CD14-positive monocyte (primary cell): ENCODE results near the gene NFIC. TPM values are rescaled to one million over a fixed set of nuclear protein-coding genes. Genes with fewer than 3 reads are reported as not detected.

Experiments
- DNase-seq, 3 donors: peaks; one replicate each; pipeline ENCODE4 v3.0.0-alpha.2; 2011 to 2022
- H2AFZ ChIP-seq: 2 replicates; pipeline ENCODE4 v1.6.0; 2012; ENCODE audit warnings: mild to moderate bottlenecking, low read depth, low read length, inconsistent platforms; ENCODE audit not compliant: insufficient read depth, poor library complexity, severe bottlenecking
- H3K27ac ChIP-seq, 2 donors: 1 replicate in 1 of 2; 2 replicates in 1 of 2; pipeline ENCODE4 v1.5.1; 2012 to 2013; ENCODE audit warnings: low read length in 2 of 2, control low read depth in 1 of 2, inconsistent platforms in 1 of 2, low read depth in 1 of 2, mild to moderate bottlenecking in 1 of 2
- H3K27me3 ChIP-seq, 2 donors: one replicate each; pipeline versions ENCODE4 v1.6.0 to v1.6.1; 2011 to 2013; ENCODE audit warnings: low read length in 2 of 2; ENCODE audit not compliant: control insufficient read depth in 2 of 2, insufficient read depth in 2 of 2
- H3K36me3 ChIP-seq, 2 donors: replicated peaks in 1 of 2; 1 replicate in 1 of 2; 2 replicates in 1 of 2; pipeline versions ENCODE4 v1.5.1 to v1.6.1; 2012 to 2013; ENCODE audit warnings: low read length in 2 of 2, control low read depth in 1 of 2, inconsistent platforms in 1 of 2, mild to moderate bottlenecking in 1 of 2; ENCODE audit not compliant: insufficient read depth in 2 of 2, control insufficient read depth in 1 of 2
- H3K4me1 ChIP-seq, 2 donors: 1 replicate in 1 of 2; 2 replicates in 1 of 2; pipeline versions ENCODE4 v1.5.1 to v1.6.1; 2012 to 2013; ENCODE audit warnings: low read length in 2 of 2, control low read depth in 1 of 2, inconsistent platforms in 1 of 2, mild to moderate bottlenecking in 1 of 2, moderate library complexity in 1 of 2; ENCODE audit not compliant: insufficient read depth in 2 of 2, control insufficient read depth in 1 of 2
- H3K4me2 ChIP-seq: replicated peaks from 2 replicates; pipeline ENCODE3; 2012; ENCODE audit warnings: low read length, moderate library complexity, mild to moderate bottlenecking; ENCODE audit not compliant: poor library complexity, severe bottlenecking; ENCODE audit errors: extremely low read depth
- H3K4me3 ChIP-seq, 3 experiments: fragments of 200-600 bp in 1 of 3; sonication (generic) in 1 of 3; replicated peaks in 1 of 3; 1 replicate in 2 of 3; 2 replicates in 1 of 3; pipeline ENCODE4 v1.5.1; 2011 to 2013; ENCODE audit warnings: low read length in 3 of 3, mild to moderate bottlenecking in 3 of 3, control low read depth in 2 of 3, low read depth in 2 of 3, inconsistent platforms in 1 of 3, moderate library complexity in 1 of 3
- H3K79me2 ChIP-seq: 2 replicates; pipeline ENCODE4 v1.6.0; 2012; ENCODE audit warnings: mild to moderate bottlenecking, control low read depth, inconsistent platforms, low read length, moderate library complexity; ENCODE audit not compliant: insufficient read depth
- H3K9ac ChIP-seq: 2 replicates; pipeline ENCODE4 v1.6.0; 2017; ENCODE audit warnings: low read length, mild to moderate bottlenecking; ENCODE audit not compliant: insufficient read depth, poor library complexity, severe bottlenecking
- H3K9me3 ChIP-seq, 2 donors: replicated peaks in 1 of 2; 1 replicate in 1 of 2; 2 replicates in 1 of 2; pipeline versions ENCODE4 v1.5.1 to v1.6.1; 2012 to 2013; ENCODE audit warnings: low read length in 2 of 2, control low read depth in 1 of 2; ENCODE audit not compliant: control insufficient read depth in 1 of 2, insufficient read depth in 1 of 2
- H4K20me1 ChIP-seq: 2 replicates; pipeline ENCODE4 v1.6.0; 2012; ENCODE audit warnings: mild to moderate bottlenecking, low read length, control low read depth, moderate library complexity; ENCODE audit not compliant: insufficient read depth
- H3K27ac Mint-ChIP-seq, 7 donors: one replicate each; pipeline ENCODE4 v1.8.0; 2020; ENCODE audit warnings: mild to moderate bottlenecking in 7 of 7, mixed read lengths in 7 of 7, moderate library complexity in 6 of 7, inconsistent platforms in 2 of 7
- H3K27me3 Mint-ChIP-seq, 3 donors: one replicate each; pipeline ENCODE4 v1.8.0; 2021 to 2022; ENCODE audit warnings: low read depth in 3 of 3, mild to moderate bottlenecking in 3 of 3, mixed read lengths in 3 of 3, moderate library complexity in 3 of 3, inconsistent platforms in 1 of 3
- H3K36me3 Mint-ChIP-seq, 2 donors: one replicate each; pipeline ENCODE4 v1.8.0; 2020; ENCODE audit warnings: mixed read lengths in 2 of 2, inconsistent platforms in 1 of 2, mild to moderate bottlenecking in 1 of 2
- H3K4me1 Mint-ChIP-seq: one replicate; pipeline ENCODE4 v1.8.0; 2020; ENCODE audit warnings: mild to moderate bottlenecking, mixed read lengths
- H3K4me3 Mint-ChIP-seq, 2 donors: one replicate each; pipeline ENCODE4 v1.8.0; 2020; ENCODE audit warnings: mild to moderate bottlenecking in 2 of 2, mixed read lengths in 2 of 2, moderate library complexity in 1 of 2
- H3K9me3 Mint-ChIP-seq, 7 donors: one replicate each; pipeline ENCODE4 v1.8.0; 2020 to 2022; ENCODE audit warnings: mixed read lengths in 7 of 7, mild to moderate bottlenecking in 6 of 7, moderate library complexity in 6 of 7, inconsistent platforms in 2 of 7
- WGBS: methylation state at CpG from one replicate; pipeline ENCODE4 v1.1.5; 2013; ENCODE audit warnings: missing lambda C conversion rate; ENCODE audit not compliant: insufficient coverage; 5-methylcytosine and 5-hydroxymethylcytosine counted together
- intact Hi-C, 2 donors: fragments of 100-400 bp; cut with micrococcal nuclease; formaldehyde crosslinking; loops; one replicate each; pipeline versions ENCODE4 v1.15.0 to v1.15.1; 2023
- polyA plus RNA-seq, 3 donors: library from polyadenylated mRNA; depleted of rRNA in 1 of 3; unstranded in 2 of 3; stranded (reverse) in 1 of 3; fragments of 300-500 nt in 2 of 3; fragments of >200 nt in 1 of 3; fragmentation: Illumina TruSeq in 2 of 3; gene quantifications; 1 replicate in 2 of 3; 2 replicates in 1 of 3; pipeline ENCODE4 v1.2.3, GENCODE V29; 2012 to 2021
- TF ChIP-seq, protein P1 (sequence below): fragments of 200-600 bp; IDR thresholded peaks from one replicate; pipeline ENCODE4 v1.8.0; 2022; ENCODE audit warnings: antibody characterized with exemption, mild to moderate bottlenecking

Gene NFIC
- polyA plus RNA-seq, 3 donors = 7.0 to 13.8 (median 11.5) TPM

DNA sequence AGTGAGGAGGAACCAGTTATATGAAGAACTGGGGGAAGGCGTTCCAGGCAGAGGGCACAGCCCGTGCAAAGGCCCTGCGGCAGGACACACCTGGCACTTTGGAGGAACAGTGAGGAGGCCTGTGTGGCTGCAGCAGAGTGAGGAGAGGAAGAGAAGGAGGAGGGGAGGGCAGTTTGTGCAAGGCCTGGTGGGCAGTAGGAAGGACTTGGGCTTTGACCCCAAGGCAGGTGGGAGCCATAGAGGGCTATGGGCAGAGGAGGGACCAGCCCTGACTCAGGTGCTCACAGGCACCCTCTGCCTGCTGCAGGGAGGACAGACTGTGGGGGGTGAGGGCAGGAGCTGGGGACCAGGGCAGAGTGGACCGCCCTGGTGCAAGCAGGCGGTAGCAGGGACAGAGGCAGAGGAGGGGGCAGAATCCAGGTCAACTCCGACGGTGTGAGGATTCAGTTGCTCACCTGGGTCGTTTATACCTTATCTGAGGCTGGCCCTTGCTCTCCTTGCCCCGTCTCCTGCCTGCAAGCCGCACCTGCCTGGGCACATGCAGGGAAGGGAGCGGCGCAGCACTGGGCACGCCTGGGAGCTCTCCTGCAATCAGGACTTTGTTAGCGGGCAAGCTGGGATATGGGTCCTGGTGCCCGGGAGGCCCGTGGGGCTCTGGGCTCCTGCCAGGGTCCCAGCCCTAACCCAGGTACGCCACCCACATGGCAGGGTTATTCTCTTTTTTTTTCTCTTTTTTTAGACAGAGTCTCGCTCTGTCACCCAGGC, 34.8 kb downstream of the NFIC start:
- Mint-ChIP-seq H3K36me3 (peaks cover 16 to 41% of the 10 kb centered on the region in 2 donors), H3K4me1 (peaks cover 12% of the 10 kb centered on the region), H3K27me3 (no peaks in the 10 kb centered on the region), H3K4me3 (no peak overlapping the region), H3K9me3 (peaks cover 0 to 10% (median 5%) of the 10 kb centered on the region in 7 donors), H3K27ac (peak overlapping the region in 1 of 7 donors; percentile 40)
- Histone ChIP-seq H3K9ac (no peak overlapping the region), H3K79me2 (peaks cover 94% of the 10 kb centered on the region), H3K4me3 (no peak overlapping the region), H3K9me3 (peaks cover 0 to 7% of the 10 kb centered on the region in 2 donors), H3K4me2 (no peak overlapping the region), H3K27ac (no peak overlapping the region), H2AFZ (no peak overlapping the region), H4K20me1 (peaks cover 96% of the 10 kb centered on the region), H3K36me3 (peaks cover 7 to 32% of the 10 kb centered on the region in 2 donors), H3K4me1 (no peaks in the 10 kb centered on the region), H3K27me3 (no peaks in the 10 kb centered on the region)
- TF ChIP-seq, protein P1, sequence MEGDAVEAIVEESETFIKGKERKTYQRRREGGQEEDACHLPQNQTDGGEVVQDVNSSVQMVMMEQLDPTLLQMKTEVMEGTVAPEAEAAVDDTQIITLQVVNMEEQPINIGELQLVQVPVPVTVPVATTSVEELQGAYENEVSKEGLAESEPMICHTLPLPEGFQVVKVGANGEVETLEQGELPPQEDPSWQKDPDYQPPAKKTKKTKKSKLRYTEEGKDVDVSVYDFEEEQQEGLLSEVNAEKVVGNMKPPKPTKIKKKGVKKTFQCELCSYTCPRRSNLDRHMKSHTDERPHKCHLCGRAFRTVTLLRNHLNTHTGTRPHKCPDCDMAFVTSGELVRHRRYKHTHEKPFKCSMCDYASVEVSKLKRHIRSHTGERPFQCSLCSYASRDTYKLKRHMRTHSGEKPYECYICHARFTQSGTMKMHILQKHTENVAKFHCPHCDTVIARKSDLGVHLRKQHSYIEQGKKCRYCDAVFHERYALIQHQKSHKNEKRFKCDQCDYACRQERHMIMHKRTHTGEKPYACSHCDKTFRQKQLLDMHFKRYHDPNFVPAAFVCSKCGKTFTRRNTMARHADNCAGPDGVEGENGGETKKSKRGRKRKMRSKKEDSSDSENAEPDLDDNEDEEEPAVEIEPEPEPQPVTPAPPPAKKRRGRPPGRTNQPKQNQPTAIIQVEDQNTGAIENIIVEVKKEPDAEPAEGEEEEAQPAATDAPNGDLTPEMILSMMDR = no peak
- DNase-seq = no peak
- 94% methylated on average over 15 of the region's 18 CpGs for WGBS
- intact Hi-C loops = no loop called here

DNA sequence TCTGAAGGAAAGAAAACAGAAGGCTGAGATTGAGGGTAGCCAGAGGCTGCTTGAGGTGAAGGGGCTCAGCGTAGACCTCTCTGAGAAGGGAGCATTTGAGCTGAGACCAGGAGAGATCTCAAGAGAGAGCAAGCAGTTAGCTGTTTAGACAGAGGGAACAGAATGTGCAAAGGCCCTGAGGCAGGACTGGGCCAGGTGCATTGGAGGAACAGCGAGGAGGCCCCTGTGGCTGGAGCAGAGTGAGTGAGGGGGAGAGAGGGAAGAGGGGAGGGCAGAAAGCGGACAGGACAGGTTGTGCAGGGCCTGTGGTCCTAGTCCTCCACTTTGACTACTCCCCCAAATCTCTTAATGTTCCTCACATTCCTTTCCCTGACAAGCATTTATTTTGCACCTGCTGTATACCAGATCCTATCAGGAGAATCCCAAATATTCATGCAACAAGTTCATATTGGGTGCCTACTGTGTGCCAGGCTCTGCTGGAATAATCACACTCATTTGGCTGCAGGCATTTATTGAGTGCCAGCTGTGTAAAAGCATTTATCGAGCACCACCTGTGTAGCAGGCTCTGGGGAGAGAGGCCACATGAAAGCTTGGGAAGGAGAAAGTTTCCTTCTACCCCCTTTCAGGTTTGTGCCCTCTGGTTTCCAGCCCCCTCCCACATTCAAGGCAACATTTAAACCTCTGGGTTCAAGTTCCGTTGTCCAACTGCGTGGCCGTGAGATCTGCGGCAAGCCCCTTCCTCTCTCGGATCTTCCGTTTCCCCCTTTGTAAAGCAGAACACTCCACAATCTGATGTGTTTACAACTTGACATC, 36.5 kb downstream of the NFIC start:
- intact Hi-C loops = no loop called here
- H3K4me1 ChIP-seq = no peaks in the 10 kb centered on the region
- no peak overlapping the region for H2AFZ ChIP-seq
- TF ChIP-seq, protein P1 = no peak
- H3K36me3 ChIP-seq = peaks cover 7 to 36% of the 10 kb centered on the region in 2 donors
- DNase-seq = no peak
- H3K4me2 ChIP-seq = no peak overlapping the region
- peaks cover 0 to 10% (median 5%) of the 10 kb centered on the region in 7 donors for H3K9me3 Mint-ChIP-seq
- H3K27ac ChIP-seq = no peak overlapping the region
- H3K4me3 Mint-ChIP-seq = no peak overlapping the region
- H4K20me1 ChIP-seq = peaks cover 96% of the 10 kb centered on the region
- no peak overlapping the region for H3K4me3 ChIP-seq
- peaks cover 8% of the 10 kb centered on the region for H3K4me1 Mint-ChIP-seq
- H3K9ac ChIP-seq = no peak overlapping the region
- H3K79me2 ChIP-seq = peaks cover 94% of the 10 kb centered on the region
- H3K27me3 ChIP-seq = no peaks in the 10 kb centered on the region
- H3K9me3 ChIP-seq = peaks cover 0 to 7% of the 10 kb centered on the region in 2 donors
- peak overlapping the region in 4 of 7 donors; percentile 42 to 67 (median 44) for H3K27ac Mint-ChIP-seq
- no peaks in the 10 kb centered on the region for H3K27me3 Mint-ChIP-seq
- H3K36me3 Mint-ChIP-seq = peaks cover 17 to 46% of the 10 kb centered on the region in 2 donors
- 65% methylated on average over 7 of the region's 10 CpGs for WGBS
